EL (cell line): Measurements from ENCODE around the gene WBP1.

Source experiments
- DNase-seq: peaks from one replicate; pipeline ENCODE4 v3.0.0-alpha.2; 2016

The WBP1 gene

DNA sequence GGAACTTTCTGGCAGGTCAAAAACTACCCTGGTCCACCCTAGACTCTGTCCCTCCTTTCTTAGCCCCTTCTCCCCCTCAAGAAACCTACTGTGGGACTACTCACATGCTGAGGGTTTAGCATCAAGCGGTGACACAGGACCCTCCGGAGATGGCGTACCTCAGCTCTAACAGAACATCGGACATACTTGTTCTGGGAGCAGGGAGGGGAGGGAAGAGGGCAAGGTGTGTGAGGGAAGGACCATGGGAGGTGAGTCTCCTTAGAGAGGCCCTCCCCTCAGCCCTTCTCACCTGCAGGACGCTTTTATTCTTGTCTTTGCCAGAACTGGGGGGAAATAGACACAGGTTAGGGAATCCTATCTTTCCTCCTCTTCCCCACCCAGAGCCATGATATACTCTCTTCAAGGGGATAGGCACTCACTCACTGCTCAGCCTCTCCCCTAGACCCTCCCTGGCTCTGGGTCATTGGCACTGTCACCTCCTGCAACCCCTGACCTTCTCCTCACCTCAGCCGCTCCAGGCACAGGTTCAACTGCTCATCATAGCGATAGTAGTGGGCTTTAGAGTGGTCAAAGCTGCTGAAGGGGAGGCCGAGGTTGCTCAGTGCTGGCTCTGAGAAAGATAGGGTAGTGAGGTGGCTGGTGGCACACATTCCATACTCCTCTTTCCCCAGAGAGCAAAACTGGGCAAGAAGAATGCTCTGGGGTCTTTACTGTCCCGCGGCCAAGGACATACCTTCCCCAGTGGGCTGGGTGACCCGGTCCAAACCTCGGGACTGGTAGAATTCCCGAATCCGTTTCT is 47.4 kb downstream of the WBP1 start:
- DNase-seq: no peak

DNA sequence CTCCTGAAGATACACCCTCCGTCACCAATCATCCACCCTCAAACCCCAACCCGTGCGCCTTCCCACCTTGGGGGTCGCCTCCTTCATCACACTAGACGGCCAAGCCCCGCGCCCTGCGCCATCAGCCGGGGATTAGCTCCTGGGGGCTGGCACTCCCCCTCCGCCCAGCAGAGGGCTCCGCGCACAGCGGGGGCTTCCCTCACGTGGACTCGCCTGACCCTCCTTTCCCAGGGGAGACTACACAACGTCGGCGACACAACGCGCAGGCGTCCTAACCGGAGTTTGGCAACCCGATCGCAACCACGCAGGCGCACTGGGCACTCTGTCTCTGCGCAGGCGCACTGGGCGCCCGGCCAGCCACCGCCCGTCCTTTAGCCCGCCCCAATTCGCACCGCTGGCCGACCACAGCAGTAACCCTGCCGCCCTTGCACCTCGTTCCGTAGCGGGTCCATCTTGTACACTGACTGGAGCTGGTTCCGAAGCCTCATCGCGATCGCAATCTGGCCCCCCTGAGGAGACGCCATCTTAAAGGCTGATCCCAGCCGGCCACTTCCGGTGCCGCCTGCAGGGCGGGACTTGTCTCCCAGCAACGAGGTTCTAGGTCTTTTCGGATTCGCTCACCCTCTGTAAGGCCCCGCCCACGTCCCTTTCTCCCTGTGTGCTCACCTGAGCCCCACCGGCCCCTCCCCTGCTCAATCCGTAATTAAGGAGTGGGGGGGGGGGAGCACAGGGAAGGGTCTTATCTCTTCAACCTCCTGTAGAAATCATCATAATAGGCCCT is 49.1 kb downstream of the WBP1 start, which contains the start of gene PCGF1:
Gene PCGF1 (minus strand): TSS at position 551 of the 781 bp plus-strand sequence. CDS start 27 bp downstream, at position 524.
- DNase-seq: peak; percentile 97

DNA sequence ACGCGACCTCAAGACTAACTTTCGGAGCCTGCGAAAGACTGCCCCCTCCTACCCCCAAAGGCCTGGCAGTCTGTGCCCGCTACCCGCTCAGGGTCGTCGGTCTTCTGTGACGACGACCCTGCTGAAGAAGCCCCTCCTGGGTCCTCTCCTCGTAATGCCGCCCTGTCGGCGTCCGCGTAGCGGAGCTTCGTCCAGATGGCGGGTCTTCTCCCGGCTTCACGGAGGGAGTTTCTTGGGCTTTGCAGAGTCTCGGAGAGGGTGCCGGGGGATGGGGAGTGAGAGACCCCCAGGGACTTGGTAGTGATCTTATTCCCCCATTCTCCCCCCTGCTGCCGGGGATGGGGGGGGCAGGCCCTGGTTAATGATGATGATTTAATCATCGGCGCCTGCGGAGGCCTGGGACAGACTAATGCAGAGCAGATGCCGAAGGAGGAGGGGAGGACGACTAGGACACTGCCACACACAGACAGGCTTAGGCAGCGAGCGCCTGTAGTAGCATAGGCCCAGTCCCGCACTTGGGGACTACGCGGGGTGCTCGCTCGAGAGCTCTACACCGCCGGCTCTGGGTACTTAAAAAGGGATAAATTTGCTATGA is 49.8 kb downstream of the WBP1 start:
- DNase-seq: peak; percentile 68

DNA sequence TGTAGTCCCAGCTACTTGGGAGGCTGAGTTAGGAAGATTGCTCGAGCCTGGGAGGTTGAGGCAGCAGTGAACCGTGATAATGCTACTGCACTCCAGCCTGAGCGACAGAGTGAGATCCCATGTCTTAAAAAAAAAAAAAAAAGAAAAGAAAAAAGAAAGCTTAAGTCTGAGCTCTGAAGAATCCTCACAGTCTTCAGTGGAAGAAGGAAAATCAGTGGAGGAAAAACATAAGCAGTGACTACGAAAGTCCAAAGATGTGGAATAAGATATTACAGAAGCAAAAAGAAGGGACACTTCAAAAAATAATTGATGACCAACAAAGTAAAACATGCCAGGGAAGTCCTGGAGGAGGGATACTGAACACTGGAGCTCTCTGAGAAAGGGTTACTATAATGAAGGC is 52.0 kb downstream of the WBP1 start:
- no peak for DNase-seq
